OCI-M2 (cell line): ENCODE data around the gene MRFAP1L1.
"Not testable (repeated sequence)": the region's sequence is repeated elsewhere in the genome, so short reads cannot be mapped to it uniquely, and the experiment has no call there.

Experiments
- DNase-seq: peaks from one replicate; lab custom pipeline; 2025; ENCODE audit not compliant: unreplicated experiment; lab: John Stamatoyannopoulos, UW

Gene MRFAP1L1

DNA sequence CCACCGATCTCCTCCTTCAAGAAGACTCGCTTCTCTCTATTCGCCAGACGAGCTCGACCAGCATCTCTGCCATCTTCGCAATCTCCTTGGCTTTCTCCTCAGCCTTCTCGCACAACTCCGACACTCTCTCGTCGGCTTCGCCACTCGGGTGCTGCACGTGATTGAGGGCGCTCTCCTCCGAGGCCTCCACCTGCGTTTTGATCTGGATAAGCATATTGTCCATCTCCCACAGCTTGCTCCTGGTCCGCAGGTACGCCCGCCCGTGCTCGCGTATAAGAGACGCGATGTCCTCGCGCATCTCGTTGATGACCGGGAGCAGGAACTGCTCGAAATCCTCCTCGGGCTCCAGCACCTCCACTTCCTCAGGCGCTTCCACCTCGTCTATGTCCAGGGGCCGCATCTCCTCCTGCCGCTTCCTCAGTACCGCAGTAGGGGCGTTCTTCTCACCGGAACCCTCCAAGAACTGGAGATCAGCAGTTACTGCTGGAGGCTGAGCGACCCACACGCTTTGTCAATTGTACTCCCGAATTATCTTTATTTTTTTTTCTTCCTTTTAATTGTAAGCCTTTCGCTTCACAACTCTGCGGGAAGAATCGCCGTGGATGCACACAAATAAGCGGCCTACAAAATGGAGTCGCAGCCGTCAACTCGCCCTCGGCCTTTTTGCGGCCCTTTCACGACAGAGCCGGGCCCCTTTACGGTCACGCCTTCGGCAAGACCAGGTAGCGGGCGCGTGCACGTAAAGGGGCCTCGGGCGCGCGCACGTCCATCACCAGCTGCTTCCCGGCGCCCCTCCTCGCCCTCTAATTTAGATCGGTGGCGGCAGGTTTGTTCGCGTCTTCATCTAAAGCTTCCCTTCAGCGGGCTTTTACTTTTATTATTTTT, at the start of gene MRFAP1L1:
MRFAP1L1 (minus strand) TSS at position 636 of the 885 bp plus-strand sequence; CDS start at position 400, 236 bp downstream.
- DNase-seq, result no peak

DNA sequence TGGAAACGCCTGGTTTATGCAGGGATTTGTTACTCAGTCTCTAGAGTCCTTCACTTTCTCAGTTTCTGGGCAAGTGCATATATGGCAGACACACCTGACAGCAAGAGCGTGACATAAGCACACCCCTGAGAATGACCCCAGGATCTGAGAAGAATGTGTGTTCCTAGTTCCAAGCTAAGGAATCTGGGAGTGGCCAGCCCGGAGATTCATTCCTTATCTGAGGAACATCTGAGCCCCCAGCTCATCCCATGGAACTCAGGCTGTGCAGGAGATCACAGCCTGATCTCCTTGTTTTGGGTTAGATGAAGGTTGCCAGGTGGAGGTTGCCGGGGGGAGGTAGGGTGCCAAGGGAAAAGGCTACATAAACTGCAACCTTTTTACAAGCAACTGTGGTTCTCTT, 49.1 kb upstream of the MRFAP1L1 start:
- DNase-seq, result no peak

DNA sequence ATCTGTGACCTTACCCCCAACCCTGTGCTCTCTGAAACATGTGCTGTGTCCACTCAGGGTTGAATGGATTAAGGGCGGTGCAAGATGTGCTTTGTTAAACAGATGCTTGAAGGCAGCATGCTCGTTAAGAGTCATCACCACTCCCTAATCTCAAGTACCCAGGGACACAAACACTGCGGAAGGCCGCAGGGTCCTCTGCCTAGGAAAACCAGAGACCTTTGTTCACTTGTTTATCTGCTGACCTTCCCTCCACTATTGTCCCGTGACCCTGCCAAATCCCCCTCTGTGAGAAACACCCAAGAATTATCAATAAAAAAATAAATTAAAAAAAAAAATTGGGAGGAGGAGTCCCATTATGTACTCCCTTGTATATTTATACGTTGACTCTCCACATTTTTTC, 46.7 kb upstream of the MRFAP1L1 start:
- DNase-seq, result not testable (repeated sequence)

DNA sequence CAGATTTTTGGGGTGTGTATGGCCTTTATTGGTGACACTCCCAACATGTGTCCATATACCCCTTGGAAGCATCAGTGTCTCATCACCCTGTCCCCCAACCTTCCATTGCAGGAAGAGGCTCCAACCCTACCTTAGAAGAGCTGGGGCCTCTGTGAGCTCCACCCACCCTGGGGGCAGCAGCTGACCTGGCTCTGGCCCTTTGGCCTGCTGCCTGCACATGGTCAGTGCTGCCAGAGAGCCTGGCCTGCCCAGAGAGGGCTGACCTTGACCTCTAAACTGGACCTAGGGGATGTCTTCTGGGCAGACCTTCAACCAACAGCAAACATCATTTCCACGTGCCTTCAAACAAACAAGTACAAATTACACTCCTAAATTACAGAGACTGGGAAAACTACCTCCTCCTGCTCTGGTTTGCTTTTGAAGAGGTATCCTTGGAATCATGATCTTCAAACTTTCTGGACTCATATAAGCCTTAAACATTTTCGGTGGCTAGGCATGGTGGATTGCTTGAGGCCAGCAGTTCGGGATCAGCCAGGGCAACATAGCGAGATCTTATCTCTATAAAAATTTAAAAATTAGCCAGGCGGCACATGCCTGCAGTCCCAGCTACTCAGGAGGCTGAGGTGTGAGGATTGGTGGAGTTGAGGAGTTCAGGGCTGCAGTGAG, 45.6 kb upstream of the MRFAP1L1 start:
- no peak for DNase-seq

DNA sequence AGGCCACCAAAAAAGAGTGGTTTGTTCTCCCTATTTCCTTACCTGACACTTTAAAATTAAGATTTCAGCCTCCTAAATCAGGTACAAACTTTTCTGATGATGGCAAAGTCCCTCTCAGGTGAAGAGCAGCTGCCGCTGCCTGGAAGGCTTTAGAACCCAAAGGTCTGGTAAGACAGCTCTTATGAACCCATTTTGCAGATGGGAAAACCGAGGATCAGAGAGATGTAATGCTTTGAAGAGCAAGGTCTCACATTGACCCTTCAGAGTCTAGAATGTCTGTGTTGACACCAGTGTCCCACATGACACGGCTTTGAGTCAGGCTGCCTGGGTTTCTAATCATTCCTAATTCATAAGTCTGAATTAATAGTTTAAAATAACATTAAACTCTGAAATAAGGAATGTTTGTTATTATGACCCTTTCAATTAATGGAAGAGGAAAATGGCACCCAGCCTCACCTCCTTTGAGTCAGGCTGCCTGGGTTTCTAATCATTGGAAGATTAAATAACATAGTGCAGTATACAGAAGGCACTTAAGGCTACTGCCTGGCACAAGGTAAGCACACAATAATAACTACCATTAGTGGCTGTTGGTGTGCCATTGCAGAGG, 44.9 kb upstream of the MRFAP1L1 start:
- DNase-seq, result no peak

DNA sequence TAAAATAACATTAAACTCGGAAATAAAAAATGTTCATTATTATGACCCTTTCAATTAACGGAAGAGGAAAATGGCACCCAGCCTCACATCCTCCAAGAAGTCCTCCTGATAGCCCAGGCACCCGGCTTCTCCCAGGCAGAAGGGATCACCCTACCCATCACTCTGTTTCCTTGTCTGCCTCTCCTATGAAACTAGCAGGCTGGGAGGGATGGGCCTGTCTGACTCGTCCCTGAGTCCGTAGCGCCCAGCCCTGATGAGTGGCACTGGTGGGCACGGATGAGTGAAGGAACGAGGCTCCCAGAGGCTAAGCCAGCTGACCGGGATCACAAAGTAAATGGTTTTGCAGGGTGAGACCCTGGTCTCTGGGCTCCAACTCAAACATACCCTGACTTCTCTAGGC, 44.2 kb upstream of the MRFAP1L1 start:
- no peak for DNase-seq

DNA sequence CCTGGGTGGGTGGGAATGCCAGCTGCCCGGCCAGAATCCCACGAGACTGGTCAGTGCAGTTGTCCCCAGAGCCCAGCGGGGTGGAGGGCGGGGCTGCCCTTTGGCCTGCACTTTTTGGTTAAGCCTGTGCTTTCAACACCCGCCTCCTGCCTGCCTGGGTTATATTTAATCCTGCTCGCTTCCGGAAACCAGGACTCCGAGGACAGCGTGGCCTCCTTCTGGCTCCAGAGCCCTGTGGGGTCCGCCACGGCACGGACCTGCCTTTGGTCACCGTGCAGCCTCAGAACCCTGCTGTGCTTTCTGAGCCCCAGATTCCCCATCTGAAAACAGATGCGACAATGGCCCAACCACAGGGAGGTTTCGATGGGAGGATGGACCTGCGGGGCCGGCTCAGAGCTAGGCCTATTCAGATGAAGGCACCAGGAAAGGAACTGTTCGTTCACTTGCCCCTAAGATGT, 43.5 kb upstream of the MRFAP1L1 start:
- DNase-seq, result no peak

DNA sequence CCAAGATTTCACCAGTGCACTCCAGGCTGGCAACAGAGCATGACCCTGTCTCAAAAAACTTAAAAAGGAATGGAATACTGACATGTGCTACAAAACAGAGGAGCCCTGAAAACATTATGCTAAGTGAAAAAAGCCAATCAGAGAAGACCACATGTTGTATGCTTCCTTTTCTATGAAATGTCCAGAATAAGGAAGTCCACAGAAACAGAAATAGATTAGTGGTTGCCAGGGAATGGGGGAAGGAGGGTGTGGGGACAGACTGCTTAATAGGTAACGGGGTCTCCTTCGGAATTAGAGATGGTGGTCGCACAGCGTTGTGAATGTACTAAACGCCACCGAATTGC, 42.8 kb upstream of the MRFAP1L1 start:
- no peak for DNase-seq

DNA sequence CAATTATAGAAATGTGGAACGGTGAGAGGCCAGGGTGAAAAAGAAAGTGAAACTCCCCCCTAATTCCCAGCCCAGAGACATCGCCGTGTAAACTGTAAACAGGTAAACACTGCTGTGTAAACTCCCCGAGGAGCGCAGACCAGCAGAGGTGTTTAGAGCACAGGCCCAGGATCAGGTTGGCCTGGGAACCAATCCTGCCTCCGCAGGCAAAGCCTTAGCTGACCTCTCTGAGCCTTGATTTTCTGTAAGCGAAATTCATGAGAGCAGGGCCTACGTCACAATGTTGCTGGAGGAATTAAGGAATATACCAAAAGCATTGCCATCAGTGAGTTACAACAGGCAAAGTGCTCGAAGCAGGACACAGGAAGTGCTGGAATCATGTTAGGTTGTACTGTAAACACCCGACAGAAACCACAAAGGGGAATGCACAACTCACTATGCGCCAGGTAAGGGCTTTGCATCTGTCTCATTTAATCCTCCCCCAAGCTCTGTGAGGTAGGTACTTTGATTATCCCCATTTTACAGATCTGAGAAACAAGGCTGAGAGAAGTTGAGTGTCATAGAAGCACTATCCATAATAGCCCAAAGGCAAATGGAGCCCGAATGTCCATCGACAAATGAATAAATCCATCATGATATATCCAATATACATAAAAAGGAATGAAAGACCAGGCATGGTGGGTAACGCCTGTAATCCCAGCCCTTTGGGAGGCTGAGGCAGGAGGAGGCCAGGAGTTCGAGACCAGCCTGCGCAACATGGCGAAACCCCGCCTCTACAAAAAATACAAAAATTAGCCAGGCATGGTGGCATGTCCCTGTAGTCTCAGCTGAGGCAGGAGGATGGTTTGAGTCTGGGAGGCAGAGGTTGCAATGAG, 42.2 kb upstream of the MRFAP1L1 start:
- no peak for DNase-seq

DNA sequence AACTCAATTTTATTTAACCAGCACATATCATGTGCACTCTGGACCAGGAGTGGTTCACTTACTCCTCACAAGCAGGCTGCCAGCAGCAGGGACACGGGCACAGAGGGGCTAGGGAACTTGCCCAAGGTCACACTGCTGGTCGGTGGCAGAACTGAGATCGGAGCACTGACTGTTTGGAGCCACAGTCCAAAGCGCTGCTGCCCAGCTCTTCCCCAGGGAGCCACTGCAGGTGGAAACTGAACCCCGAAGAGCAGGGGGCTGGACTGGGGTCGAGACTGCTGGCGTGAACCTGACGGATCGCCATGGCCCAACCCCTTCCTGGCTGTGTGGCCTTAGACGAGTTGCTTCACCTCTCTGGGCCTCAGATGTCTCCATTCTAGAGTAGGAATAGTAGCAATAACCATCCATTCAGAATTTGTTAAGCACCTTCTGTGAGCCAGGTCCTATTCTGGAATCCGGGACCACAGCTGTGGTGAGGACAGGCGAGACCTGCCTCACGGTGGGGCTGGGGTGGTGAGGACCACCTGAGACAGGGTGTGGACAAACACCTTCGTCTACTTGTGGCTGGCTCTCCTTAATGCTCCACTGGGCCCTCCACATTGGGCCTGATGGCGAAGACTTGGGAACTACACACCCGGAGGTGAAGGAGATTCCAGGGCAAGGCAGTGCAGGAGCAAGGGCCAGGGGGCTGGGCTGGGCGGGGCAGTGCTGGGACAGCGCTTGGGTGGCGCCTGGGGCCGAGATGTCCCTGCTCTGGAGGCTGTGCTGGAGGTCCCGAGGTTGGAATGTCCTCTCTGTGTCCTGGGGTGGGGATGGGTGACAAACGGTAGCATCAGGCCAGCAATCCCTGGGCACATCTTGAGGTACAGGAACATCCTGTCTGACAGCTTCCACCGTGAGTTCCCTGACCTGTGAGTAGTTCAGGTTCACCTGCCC, 40.9 kb upstream of the MRFAP1L1 start:
- no peak for DNase-seq

DNA sequence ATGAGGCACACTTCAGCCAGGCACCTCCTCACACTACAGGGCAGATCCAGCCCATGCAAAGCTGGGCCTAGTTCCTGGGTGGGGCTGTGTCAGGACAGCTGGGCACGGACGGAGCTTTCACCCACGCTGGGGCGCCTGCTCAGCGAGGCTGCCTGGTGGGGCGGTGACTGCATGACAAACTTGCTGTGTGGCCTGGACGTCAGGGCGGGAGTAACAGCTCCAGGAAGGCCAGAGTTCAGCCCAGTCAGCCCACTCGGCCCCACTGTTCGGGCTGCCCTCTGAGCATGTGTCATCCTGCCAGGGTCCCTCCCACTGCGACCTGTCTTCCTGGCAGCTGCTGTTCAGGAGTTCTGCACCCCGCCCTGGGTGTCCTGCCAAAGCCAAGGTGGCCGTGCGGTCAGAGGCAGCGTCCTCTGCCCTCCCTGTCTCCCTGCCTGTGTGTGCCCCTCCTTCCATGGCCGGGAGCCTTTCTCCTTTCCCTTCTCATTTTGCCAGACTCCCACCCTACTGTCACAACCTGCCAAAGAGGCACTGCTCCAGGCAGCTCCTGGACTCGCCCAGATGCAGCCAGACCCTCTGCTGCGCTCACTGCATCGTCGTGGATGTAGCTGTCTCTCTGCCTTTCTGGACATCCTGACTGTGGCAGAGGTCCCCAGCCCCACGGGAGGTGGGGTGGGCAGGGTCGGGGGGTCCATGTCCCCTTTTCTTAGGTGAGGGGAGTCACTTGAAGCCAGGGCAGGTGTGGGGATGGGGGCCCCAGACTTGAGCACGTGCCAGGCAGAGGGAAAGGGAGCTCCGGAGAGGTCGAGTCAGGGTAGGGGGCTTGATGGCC, 39.9 kb upstream of the MRFAP1L1 start:
- no peak for DNase-seq

DNA sequence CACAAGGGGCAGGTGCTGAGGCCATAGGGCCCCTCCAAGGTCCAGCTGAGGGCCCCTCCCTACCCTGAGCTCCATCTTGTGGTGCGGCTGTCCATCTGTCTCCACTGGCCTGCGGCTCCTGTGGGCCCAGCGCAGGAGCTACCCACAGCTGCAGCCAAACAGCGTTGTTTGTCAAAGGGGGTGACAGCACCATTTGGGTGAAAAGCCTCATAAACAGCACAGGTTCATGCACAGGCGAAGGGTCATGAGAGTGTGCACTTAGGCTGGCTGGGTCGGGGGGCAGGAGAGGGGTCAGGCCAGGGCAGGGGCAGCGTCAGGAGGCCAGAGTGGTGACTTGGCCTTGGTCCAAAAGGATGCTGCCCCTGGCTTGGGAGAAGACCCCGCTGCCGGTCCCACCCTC, 38.6 kb upstream of the MRFAP1L1 start:
- DNase-seq, result no peak

DNA sequence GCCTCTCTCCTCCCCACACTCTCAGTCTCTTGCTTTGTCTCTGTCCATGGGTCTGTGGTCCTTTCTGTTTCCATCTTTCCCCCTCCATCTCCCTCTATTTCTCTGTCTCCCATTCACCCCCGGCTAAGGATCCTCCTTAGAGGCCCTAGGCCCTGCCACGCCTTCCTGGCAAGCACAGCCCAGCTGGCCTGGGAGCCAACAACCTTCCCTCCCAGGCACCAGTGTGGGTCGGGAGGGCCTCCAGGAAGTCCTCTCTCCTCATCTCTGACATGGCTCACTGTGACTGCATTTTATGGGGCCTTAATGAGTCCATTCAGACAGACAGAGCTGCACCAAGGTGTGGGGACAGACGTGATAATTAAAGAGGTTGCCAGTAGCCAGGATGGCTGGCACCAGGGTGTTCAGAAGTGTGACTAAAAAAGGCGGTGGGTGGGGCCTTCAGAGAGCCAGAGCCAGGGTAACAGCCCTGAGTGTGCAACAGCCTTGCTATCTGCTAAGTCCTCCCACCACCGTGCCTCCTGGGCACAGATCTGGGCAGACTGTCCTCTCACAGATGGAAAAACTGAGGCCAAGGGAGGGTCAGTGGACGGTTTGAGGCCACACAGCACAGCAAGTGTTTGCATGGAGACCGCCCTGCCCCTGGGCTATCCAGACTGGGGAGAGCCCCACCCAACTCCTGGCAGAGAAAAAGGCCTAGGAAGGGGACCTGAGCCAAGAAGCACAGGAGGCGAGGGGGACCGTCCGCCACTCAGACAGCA, 37.8 kb upstream of the MRFAP1L1 start:
- no peak for DNase-seq

DNA sequence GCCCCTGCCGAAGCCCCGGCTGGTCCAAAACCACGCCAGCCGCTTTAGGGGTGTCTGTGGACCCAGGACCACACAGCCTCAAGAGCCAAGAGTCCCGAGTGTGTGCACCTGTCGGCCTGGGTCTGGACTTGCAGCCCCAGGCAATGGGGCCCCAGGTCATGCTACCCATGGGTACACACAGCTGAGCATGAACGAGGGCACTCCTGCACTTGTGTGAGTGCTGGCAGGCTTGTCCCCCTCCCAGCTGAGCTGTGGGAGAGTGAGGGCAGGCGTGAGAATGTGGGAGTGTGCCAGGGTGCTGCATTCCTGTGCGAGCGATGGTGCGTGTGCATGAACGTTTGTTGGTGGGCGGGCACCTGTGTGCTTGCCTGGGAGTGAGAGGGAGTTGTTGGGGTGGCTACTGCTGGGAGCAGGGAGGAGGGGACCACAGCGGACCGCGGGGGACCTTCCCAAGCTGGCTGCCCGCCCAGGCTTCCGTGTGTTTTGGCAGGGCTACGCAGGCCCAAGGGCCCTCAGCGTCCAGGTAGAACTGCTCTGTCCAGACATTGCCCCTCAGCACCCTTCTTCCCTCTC, 37.1 kb upstream of the MRFAP1L1 start:
- no peak for DNase-seq

DNA sequence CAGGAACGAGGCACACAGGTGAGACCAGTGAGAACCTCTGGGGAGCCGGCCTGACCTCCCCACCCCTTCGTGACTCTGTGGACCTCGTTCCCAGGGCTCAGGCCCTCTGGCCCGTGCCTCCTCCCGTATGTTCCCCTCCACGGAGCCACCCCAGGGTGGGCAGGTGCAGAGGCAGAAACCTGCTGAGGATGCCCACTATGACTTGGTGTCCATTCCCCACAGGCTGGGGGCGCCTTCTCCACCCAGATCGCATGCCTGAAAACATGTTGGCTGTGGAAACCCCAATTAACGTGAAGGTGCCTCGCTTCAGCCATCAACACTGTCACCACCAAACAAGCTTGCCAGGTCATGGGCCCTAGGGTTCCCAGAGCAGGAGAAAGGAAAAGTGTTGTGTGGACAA, 33.3 kb upstream of the MRFAP1L1 start:
- DNase-seq, result no peak

DNA sequence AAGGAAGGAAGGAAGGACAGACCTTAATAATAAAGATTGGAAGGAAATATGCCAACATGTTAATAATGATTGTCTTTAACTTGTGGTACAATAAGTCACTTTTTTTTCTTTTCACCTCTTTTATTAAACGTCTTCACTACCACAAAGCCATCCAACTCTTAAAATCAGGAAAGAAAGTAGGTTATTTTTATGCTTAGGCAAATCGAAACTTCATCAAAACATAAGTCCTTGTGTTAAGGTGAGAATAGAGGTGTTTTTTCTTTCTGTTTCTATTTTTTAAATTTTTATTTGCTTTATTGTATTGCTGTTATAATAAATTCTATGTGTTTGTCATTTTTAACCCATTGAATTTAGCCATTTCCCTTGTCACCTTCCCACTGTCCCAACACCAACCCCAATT, 32.8 kb upstream of the MRFAP1L1 start:
- DNase-seq, result no peak

DNA sequence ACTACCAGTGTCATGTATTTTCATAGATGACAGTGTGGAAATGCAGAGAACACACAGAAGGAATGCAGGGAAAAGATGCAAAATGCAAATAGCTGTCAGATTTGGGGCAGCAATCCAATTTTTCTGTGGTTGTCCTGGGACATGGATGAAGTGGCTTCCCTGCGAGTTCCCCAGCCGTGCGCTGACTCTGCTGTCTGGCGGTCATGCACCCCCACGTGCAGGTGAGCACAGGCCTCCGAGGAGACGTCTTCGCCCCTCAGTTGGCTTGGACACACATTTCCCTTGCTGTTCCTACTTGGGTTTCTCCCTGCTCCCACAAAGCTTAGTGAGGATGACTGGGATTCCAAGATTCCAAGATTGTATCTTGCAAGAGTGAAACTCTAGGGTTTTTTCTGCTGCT, 30.7 kb upstream of the MRFAP1L1 start:
- no peak for DNase-seq

DNA sequence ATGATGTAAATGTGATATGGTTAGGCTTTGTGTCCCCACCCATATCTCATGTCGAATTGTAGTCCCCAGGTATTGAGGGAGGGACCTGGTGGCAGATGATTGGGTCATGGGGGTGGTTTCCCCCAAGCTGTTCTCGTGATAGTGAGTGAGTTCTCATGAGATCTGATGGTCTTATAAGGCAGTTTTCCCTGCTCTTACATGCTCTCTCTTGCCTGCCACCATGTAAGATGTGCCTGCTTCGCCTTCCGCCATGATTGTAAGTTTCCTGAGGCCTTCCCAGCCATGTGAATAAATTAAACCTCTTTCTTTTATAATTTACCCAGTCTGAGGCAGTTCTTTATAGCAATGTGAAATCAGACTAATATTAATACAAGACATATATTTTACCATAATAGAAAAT, 30.3 kb upstream of the MRFAP1L1 start:
- DNase-seq, result no peak
